ENCODE data around the gene CCDC33. TPM values are rescaled to one million over a fixed set of nuclear protein-coding genes. Genes with fewer than 3 reads are reported as not detected.

The CCDC33 gene
- total RNA-seq, 2 donors from 2014 or later = 1.5 TPM; not detected in 1

- no peak overlapping the region for H3K27ac ChIP-seq
- WGBS = 96% methylated on average over 6 of the region's 6 CpGs
- TF ChIP-seq CTCF (IDR thresholded peaks at IDR 0.05) (no peak), POLR2A (IDR thresholded peaks at IDR 0.05) (no peak), POLR2AphosphoS5 (IDR thresholded peaks at IDR 0.05) (no peak)
Observed at GRCh38 chr15:74199297-74199652, 36.9 kb upstream of the CCDC33 start.

GRCh38 chr15:74200412-74200815 lies 35.7 kb upstream of the CCDC33 start:
- peak; percentile 52 for DNase-seq (ENCODE audit: low spot score)
- Histone ChIP-seq H3K9me3 (no peaks in the 10 kb centered on the region), H3K27me3 (replicated peaks; ENCODE audit: insufficient read depth) (no peaks in the 10 kb centered on the region), H3K4me3 (no peak overlapping the region), H3K36me3 (no peaks in the 10 kb centered on the region), H3K4me1 (replicated peaks) (no peaks in the 10 kb centered on the region), H3K27ac (no peak overlapping the region)
- TF ChIP-seq CTCF (IDR thresholded peaks at IDR 0.05) = no peak
- TF ChIP-seq POLR2AphosphoS5 (IDR thresholded peaks at IDR 0.05) = peak; percentile 13
- WGBS = 8% methylated on average over 1 of the region's 1 CpG
- intact Hi-C loops (cut with DNase I) = no loop called here

More at GRCh38 chr15:74199297-74199652, 36.9 kb upstream of the CCDC33 start:
- Histone ChIP-seq H3K9me3 (no peaks in the 10 kb centered on the region), H3K4me1 (replicated peaks) (no peaks in the 10 kb centered on the region), H3K36me3 (no peaks in the 10 kb centered on the region), H3K27me3 (replicated peaks; ENCODE audit: insufficient read depth) (no peaks in the 10 kb centered on the region), H3K4me3 (no peak overlapping the region)
- DNase-seq (ENCODE audit: low spot score) = no peak
- intact Hi-C loops (cut with DNase I) = no loop called here

GRCh38 chr15:74200871-74201419 lies 35.2 kb upstream of the CCDC33 start:
- no peak for TF ChIP-seq POLR2A (IDR thresholded peaks at IDR 0.05)
- TF ChIP-seq CTCF (IDR thresholded peaks at IDR 0.05) = no peak
- TF ChIP-seq POLR2AphosphoS5 (IDR thresholded peaks at IDR 0.05) = no peak
- intact Hi-C loops (cut with DNase I) = no loop called here
- WGBS = 63% methylated on average over 8 of the region's 8 CpGs
- H3K27ac ChIP-seq = no peak overlapping the region
- H3K27me3 ChIP-seq (replicated peaks; ENCODE audit: insufficient read depth) = no peaks in the 10 kb centered on the region
- no peak for DNase-seq (ENCODE audit: low spot score)
- no peaks in the 10 kb centered on the region for H3K36me3 ChIP-seq
- H3K4me1 ChIP-seq (replicated peaks) = no peaks in the 10 kb centered on the region
- no peak overlapping the region for H3K4me3 ChIP-seq
- H3K9me3 ChIP-seq = no peaks in the 10 kb centered on the region

GRCh38 chr15:74201710-74202420 lies 34.3 kb upstream of the CCDC33 start:
- H3K9me3 ChIP-seq = no peaks in the 10 kb centered on the region
- DNase-seq (ENCODE audit: low spot score) = no peak
- intact Hi-C loops (cut with DNase I) = no loop called here
- peak overlapping the region in 1 of 2 donors; percentile 15 for H3K27ac ChIP-seq
- H3K4me1 ChIP-seq (replicated peaks) = no peaks in the 10 kb centered on the region
- TF ChIP-seq POLR2AphosphoS5 (IDR thresholded peaks at IDR 0.05) (no peak), CTCF (IDR thresholded peaks at IDR 0.05) (no peak), POLR2A (IDR thresholded peaks at IDR 0.05) (no peak)
- no peaks in the 10 kb centered on the region for H3K36me3 ChIP-seq
- H3K27me3 ChIP-seq (replicated peaks; ENCODE audit: insufficient read depth) = peaks cover 2% of the 10 kb centered on the region
- 45% methylated on average over 7 of the region's 7 CpGs for WGBS
- no peak overlapping the region for H3K4me3 ChIP-seq
